Measurements from ENCODE around the gene TEKT2.

The TEKT2 gene

GRCh38 chr1:36099681-36100341 is 15.9 kb downstream of the TEKT2 start:
- DNase-seq (ENCODE audit: insufficient read length, low spot score) (peak; percentile 79), FAIRE-seq (peak; percentile 83)

DNA sequence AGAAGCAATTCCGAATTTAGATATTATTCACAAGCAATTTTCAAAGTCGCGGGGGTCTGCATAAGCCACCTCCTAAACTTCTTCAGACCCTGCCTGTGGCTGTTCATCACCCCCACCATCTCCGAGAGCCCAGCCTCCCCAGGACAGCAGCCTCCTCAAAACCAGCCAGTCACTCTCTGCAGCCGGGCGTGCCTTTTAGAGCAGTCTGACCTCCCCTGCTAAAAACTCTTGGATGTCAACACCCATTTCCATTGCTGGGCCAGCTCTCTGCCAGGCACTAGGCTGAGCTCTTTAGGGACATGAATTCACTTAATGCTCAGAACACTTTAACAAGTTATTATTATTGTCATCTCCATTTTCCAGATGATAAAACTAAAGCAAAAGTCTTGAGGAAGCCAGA is 16.5 kb downstream of the TEKT2 start:
- DNase-seq (ENCODE audit: insufficient read length, low spot score) (no peak), FAIRE-seq (no peak)

- FAIRE-seq (no peak), DNase-seq (ENCODE audit: insufficient read length, low spot score) (no peak)
These were observed 17.7 kb downstream of the TEKT2 start for GRCh38 chr1:36101546-36101945.

DNA sequence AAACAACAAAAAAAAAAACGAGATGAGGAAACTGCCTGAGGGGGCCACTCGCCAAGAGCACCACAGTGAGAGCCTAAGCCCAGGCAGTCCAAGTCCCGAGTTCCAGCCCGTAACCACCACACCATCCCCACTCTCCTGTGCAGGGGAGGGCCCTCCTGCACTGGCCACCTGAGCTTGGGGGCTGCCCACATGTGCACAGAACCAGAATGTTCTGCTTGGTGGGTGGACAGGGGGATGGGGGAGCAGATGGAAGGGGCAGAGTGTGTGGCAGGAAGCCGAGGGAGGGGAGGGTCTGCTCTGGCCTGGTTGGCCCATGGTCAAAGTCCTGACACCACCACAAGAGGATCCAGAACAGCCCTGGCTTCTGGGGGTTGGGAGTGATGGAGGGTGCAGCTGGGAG is 22.4 kb downstream of the TEKT2 start:
- no peak for FAIRE-seq

DNA sequence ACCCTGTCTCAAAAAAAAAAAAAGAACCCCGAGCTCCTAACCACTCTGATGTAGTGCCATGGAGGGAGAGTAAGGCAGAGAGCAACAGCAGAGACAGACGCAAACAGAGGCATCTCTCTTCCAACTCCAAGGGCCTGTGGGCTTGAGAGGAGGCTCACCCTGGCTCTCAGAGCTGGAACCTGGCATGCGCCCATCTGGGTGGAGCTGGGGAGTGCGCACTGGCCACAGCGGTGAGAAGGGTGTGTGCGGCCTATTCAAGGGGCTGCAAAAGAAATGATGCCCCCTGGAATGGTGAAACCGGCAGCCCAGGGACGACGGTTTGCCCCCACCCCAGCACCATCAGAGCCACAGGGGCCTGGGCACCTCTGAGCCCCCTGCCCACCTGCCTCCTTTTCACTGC is 23.5 kb downstream of the TEKT2 start:
- DNase-seq (ENCODE audit: insufficient read length, low spot score), result no peak
- FAIRE-seq, result no peak

More for the DNA sequence above, 22.4 kb downstream of the TEKT2 start:
- no peak for DNase-seq (ENCODE audit: insufficient read length, low spot score)

DNA sequence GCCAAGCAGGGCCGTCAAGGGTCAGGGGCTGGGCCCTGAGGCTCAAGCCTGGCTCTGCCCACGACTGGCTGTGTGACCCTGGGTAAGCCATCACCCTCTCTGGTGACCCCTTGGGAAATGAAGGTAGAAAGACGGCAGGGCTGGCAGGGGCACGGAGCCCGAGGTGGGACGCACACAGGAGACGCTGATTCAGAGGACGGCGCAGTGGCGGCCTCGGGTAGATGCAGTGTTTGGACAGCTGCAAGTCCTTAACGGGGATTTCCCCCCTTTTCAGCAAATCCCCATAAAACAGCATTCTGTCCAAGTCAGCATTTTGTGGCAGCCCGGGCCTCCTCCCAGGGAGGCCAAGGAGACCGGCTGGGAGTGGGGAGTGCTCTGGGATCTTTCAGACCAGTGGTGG is 24.4 kb downstream of the TEKT2 start:
- DNase-seq (ENCODE audit: insufficient read length, low spot score) (no peak), FAIRE-seq (no peak)

DNA sequence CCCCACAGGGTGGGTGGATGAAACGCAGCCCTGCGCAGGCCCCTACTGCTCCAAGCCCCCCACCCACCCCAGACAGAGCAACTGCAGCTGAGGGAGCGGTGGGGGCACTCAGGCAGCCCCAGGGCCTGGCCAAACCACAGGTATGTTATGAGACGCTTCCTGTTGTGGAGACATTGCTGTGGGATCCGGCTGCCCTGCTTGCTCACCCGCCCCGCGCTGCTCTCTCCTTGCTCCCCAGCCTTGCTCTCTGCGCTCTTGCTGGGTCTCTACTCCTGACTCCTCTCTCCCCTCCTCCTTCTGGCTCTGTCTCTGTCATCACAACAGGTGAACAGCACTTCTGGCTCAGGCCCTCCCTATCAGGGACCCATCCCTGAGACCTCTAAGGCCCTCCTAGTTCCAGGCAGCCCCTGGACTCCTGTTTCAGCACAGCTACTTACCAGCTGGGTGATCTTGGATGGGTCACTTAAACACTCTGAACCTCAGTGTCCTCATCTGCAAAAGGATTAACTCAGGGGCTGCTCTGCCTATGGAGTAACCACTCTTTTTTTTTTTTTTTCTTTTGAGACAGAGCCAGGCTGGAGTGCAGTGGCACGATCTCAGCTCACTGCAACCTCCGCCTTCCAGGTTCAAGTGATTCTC is 25.3 kb downstream of the TEKT2 start:
- FAIRE-seq, result peak; percentile 55
- DNase-seq (ENCODE audit: insufficient read length, low spot score), result peak; percentile 81

- DNase-seq (ENCODE audit: insufficient read length, low spot score), result no peak
- FAIRE-seq, result no peak
These were observed 27.3 kb downstream of the TEKT2 start for GRCh38 chr1:36111151-36111550.

DNA sequence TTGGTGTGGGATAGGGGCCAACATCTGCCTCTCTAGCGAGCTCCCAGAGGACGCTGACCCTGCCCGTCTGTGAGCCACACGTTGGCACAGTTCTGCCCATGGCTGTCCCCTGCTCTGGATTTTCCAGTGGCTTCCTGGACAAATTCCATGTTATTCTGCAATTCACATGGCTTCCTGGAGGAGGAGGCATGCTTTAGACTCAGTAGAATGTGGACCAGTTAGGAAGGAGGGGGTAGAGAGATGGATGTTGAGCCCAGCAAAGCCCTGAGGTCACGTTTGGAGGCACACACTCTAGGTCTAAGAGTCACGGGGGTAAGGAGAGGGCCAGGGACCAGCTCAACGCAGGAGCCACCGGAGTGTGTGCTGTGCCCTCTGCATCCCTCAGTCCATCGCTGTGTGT is 28.9 kb downstream of the TEKT2 start:
- DNase-seq (ENCODE audit: insufficient read length, low spot score) (no peak), FAIRE-seq (no peak)

DNA sequence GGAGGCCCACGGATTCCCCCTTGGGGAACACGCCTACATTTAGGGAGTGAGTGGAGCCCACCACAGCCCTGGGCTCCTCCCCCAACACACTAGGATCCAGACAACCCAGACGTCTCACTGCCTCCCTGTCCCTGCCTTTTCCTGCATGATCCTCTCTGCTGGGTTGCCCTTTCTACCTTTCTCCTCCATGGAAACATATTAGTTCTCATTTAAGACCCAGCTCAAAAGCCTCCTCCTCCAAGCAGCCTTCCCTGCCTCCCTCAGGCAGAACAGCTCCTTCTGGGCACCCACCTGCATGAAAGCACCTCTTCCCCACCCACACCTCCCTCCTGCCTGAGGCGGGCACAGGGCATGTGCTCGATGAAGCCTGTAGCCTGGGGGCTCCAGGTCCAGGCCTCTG is 30.5 kb downstream of the TEKT2 start:
- DNase-seq (ENCODE audit: insufficient read length, low spot score) (no peak), FAIRE-seq (no peak)

- FAIRE-seq (no peak), DNase-seq (ENCODE audit: insufficient read length, low spot score) (no peak)
These were observed 31.3 kb downstream of the TEKT2 start for GRCh38 chr1:36115200-36115669.

GRCh38 chr1:36115931-36116330 is 32.0 kb downstream of the TEKT2 start:
- DNase-seq (ENCODE audit: insufficient read length, low spot score), result no peak
- no peak for FAIRE-seq

GRCh38 chr1:36116901-36117300 is 33.0 kb downstream of the TEKT2 start:
- no peak for DNase-seq (ENCODE audit: insufficient read length, low spot score)
- FAIRE-seq, result no peak

- FAIRE-seq (no peak), DNase-seq (ENCODE audit: insufficient read length, low spot score) (no peak)
These were observed 34.7 kb downstream of the TEKT2 start for GRCh38 chr1:36118447-36119204.

DNA sequence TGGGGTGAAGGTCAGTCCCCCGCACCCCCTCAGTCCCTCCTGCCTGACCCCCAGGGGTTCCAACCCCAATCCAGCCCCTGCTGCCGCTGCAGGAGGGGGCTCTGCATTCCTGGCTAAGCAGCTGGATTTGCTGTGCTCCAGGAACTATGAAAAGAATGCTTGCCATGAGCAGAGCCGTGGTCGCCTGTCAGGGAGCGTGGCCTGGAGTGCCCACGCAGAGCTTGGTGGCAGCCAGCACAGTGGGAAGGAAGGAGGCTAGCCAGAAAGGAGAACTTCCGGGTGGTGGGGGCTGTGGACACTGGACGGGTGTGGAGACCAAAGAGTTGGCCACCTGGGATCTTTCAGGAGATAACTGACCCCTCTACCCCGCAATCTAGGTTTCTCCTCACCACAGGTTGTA is 35.6 kb downstream of the TEKT2 start:
- DNase-seq (ENCODE audit: insufficient read length, low spot score), result no peak
- no peak for FAIRE-seq

DNA sequence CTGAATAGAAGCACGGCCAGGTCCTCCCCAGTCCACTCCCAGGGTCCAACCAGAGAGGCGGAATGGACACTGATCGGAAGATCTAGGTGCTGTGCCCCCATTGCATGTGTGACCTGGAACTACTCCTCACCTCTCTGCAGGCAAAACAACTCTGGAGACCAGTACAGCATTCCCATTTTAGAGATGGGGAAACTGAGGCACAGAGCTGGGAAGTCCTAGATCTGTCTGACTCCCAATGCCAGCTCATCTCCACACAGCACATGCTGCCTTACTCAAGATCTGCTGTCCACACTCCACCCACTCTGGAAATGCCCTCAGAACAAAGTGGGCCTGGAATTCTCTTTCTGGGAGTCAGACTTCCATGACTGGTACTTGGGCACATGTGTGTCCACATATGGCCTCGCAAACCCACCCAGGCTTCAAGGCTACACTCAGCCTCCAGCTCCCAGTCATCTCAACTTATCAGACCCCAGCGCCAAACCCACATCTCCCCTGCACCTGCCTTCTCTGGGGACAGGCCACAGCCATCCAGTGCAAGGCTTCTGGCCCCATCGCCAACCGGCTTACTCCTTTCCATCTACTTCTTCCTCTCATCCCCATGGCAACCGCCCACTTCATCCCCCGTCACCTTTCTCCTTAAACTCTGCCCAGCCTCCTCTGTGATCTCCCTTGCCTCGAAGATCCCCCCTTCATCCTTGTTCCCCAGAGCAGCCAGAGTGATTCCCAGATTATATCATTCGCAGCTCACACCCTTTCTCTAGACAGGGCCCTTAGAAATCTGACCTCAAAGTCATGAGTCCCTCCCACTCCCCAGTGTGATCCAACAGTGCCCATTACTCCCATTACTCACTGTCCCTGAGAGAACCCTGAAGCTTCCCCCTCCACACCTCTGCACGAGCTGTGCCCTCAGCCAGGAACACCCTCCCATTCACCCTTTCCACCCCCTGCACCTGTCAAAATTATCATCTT is 38.5 kb downstream of the TEKT2 start:
- FAIRE-seq (no peak), DNase-seq (ENCODE audit: insufficient read length, low spot score) (no peak)

GRCh38 chr1:36123356-36123755 is 39.5 kb downstream of the TEKT2 start:
- no peak for FAIRE-seq
- DNase-seq (ENCODE audit: insufficient read length, low spot score), result no peak

DNA sequence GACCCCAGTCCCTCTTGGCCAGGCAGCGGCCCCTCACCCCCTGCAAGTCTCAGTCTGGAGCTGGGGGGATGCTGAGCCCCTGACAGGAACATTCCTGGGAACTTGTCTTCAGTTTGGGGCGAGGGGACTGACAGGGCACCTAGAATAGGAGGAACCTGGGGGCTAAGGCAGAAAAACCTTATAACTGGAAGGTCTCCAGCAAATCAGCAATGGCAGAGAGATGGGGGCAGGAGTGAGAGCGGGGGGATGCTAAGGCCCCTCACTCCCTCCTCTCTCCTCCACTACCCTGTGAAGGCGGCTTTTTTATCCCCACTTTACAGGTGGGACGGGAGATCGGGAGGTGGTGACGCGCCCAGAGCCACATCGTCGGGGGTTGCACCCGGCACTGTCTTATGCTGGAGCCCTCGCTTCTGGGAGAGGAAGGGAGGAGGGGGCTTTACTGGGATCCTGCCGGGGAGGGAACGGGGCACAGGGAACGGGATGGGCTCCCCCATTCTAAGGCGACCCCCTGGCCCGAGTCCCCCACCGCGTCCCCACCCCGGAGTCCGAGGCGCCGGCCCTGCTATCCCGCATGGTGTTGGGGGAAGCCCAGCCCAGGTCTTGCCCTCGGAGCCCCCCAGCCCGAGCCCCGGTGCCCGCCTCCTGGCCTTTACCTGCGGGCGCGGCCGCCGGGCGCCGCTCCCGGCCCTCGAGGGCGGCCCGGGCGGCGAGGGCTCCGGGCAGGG is 40.7 kb downstream of the TEKT2 start:
- FAIRE-seq (no peak), DNase-seq (ENCODE audit: insufficient read length, low spot score) (no peak)

- DNase-seq (ENCODE audit: insufficient read length, low spot score) (no peak), FAIRE-seq (no peak)
These were observed 41.5 kb downstream of the TEKT2 start, which contains the start of gene COL8A2 for GRCh38 chr1:36125129-36125991. COL8A2 (minus strand) TSS chr1:36125222; CDS start chr1:36100242, 24,980 bp downstream.
